T follicular helper cell (primary cell): ENCODE results near the gene LFNG.

Experiments used
- DNase-seq: peaks from one replicate; pipeline ENCODE4 v3.0.0-alpha.2; 2020; ENCODE audit warnings: low read depth

The LFNG gene

GRCh38 chr7:2570021-2570420 lies 50.4 kb downstream of the LFNG start:
- no peak for DNase-seq

- DNase-seq, result no peak
Measured at GRCh38 chr7:2571409-2571808, 51.8 kb downstream of the LFNG start.

- no peak for DNase-seq
Measured at GRCh38 chr7:2572101-2572842, 52.7 kb downstream of the LFNG start.

GRCh38 chr7:2573761-2574160 lies 54.2 kb downstream of the LFNG start:
- DNase-seq, result no peak

- DNase-seq, result no peak
Measured at GRCh38 chr7:2575046-2575732, 55.6 kb downstream of the LFNG start.

GRCh38 chr7:2575733-2576340 lies 56.3 kb downstream of the LFNG start:
- DNase-seq, result no peak

- no peak for DNase-seq
Measured at GRCh38 chr7:2576742-2577491, 57.3 kb downstream of the LFNG start.
